ENCODE results near the gene ERAP2. TPM values are rescaled to one million over a fixed set of nuclear protein-coding genes. Genes with fewer than 3 reads are reported as not detected.

ERAP2 gene
- polyA plus RNA-seq, 1 donor from 2014 or later = not detected

DNA sequence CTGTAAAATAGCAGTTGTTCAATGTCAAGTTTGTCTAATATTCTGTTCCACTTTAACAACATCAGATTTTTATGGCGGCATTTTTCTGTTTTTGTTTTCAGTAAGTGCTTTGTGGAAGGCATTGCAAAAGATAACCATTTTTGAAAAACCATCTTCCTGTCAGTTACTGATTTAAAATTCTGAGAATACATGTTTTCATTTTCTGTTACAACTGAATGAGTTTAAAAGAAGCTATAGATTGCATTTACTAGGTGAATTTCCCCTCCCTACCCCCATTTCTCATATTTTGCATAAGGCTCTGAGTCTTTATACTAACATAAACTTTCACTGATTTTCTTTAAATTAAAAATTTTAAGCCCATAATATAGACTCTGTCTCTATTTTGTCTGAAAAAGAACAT is 4.6 kb upstream of the ERAP2 start:
- no peaks in the 10 kb centered on the region for H3K9me2 ChIP-seq (ENCODE audit: insufficient read depth, low read length)
- no peak overlapping the region for H2AFZ ChIP-seq (ENCODE audit: low read depth, low read length)
- no peak overlapping the region for H3K4me2 ChIP-seq (ENCODE audit: low read length)
- no peaks in the 10 kb centered on the region for H3K36me3 ChIP-seq (ENCODE audit: insufficient read depth, low read length)
- H3K27ac ChIP-seq (ENCODE audit: low read length) = no peak overlapping the region
- H4K20me1 ChIP-seq (ENCODE audit: insufficient read depth) = no peaks in the 10 kb centered on the region
- H3K4me3 ChIP-seq (ENCODE audit: low read length) = no peak overlapping the region
- no peak for TF ChIP-seq TAF1 (IDR thresholded peaks at IDR 0.05; ENCODE audit: low read depth)
- TF ChIP-seq POLR2AphosphoS5 (IDR thresholded peaks at IDR 0.05) = no peak
- TF ChIP-seq, protein P1, sequence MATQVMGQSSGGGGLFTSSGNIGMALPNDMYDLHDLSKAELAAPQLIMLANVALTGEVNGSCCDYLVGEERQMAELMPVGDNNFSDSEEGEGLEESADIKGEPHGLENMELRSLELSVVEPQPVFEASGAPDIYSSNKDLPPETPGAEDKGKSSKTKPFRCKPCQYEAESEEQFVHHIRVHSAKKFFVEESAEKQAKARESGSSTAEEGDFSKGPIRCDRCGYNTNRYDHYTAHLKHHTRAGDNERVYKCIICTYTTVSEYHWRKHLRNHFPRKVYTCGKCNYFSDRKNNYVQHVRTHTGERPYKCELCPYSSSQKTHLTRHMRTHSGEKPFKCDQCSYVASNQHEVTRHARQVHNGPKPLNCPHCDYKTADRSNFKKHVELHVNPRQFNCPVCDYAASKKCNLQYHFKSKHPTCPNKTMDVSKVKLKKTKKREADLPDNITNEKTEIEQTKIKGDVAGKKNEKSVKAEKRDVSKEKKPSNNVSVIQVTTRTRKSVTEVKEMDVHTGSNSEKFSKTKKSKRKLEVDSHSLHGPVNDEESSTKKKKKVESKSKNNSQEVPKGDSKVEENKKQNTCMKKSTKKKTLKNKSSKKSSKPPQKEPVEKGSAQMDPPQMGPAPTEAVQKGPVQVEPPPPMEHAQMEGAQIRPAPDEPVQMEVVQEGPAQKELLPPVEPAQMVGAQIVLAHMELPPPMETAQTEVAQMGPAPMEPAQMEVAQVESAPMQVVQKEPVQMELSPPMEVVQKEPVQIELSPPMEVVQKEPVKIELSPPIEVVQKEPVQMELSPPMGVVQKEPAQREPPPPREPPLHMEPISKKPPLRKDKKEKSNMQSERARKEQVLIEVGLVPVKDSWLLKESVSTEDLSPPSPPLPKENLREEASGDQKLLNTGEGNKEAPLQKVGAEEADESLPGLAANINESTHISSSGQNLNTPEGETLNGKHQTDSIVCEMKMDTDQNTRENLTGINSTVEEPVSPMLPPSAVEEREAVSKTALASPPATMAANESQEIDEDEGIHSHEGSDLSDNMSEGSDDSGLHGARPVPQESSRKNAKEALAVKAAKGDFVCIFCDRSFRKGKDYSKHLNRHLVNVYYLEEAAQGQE (IDR thresholded peaks at IDR 0.05; ENCODE audit: borderline replicate concordance) = no peak
- no peak for TF ChIP-seq EZH2 (IDR thresholded peaks at IDR 0.05; ENCODE audit: borderline replicate concordance, insufficient read depth, low read length, poor library complexity, severe bottlenecking)
- TF ChIP-seq EP300 (conservative IDR thresholded peaks at IDR 0.05; ENCODE audit: poor library complexity, severe bottlenecking) = no peak
- TF ChIP-seq MXI1 (conservative IDR thresholded peaks at IDR 0.05; ENCODE audit: poor library complexity, severe bottlenecking) = no peak
- TF ChIP-seq, protein P2, sequence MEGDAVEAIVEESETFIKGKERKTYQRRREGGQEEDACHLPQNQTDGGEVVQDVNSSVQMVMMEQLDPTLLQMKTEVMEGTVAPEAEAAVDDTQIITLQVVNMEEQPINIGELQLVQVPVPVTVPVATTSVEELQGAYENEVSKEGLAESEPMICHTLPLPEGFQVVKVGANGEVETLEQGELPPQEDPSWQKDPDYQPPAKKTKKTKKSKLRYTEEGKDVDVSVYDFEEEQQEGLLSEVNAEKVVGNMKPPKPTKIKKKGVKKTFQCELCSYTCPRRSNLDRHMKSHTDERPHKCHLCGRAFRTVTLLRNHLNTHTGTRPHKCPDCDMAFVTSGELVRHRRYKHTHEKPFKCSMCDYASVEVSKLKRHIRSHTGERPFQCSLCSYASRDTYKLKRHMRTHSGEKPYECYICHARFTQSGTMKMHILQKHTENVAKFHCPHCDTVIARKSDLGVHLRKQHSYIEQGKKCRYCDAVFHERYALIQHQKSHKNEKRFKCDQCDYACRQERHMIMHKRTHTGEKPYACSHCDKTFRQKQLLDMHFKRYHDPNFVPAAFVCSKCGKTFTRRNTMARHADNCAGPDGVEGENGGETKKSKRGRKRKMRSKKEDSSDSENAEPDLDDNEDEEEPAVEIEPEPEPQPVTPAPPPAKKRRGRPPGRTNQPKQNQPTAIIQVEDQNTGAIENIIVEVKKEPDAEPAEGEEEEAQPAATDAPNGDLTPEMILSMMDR (IDR thresholded peaks at IDR 0.05; ENCODE audit: poor library complexity, severe bottlenecking) = no peak
- TF ChIP-seq SMC3 (conservative IDR thresholded peaks at IDR 0.05; ENCODE audit: poor library complexity) = no peak
- no peak for TF ChIP-seq RAD21 (conservative IDR thresholded peaks at IDR 0.05)
- H3K79me2 ChIP-seq (replicated peaks; ENCODE audit: insufficient read depth, low read length) = no peaks in the 10 kb centered on the region
- no peaks in the 10 kb centered on the region for H3K9me3 ChIP-seq (ENCODE audit: low read length)
- H3F3A ChIP-seq (ENCODE audit: insufficient read depth, low read length, poor library complexity, severe bottlenecking) = no peaks in the 10 kb centered on the region
- no peak overlapping the region for H3K9ac ChIP-seq (ENCODE audit: low read length)
- no peaks in the 10 kb centered on the region for H3K27me3 ChIP-seq (ENCODE audit: insufficient read depth, low read depth, low read length)

- Histone ChIP-seq H2AFZ (ENCODE audit: low read depth, low read length) (no peak overlapping the region), H3K9me2 (ENCODE audit: insufficient read depth, low read length) (no peaks in the 10 kb centered on the region)
Measured at GRCh38 chr5:96873449-96873848, 2.9 kb upstream of the ERAP2 start.

More at GRCh38 chr5:96873449-96873848, 2.9 kb upstream of the ERAP2 start:
- Histone ChIP-seq H3K79me2 (replicated peaks; ENCODE audit: insufficient read depth, low read length) (no peaks in the 10 kb centered on the region), H3F3A (ENCODE audit: insufficient read depth, low read length, poor library complexity, severe bottlenecking) (no peaks in the 10 kb centered on the region), H3K4me2 (ENCODE audit: low read length) (no peak overlapping the region), H3K9me3 (ENCODE audit: low read length) (no peaks in the 10 kb centered on the region), H3K27me3 (ENCODE audit: insufficient read depth, low read depth, low read length) (no peaks in the 10 kb centered on the region), H3K9ac (ENCODE audit: low read length) (no peak overlapping the region), H3K36me3 (ENCODE audit: insufficient read depth, low read length) (no peaks in the 10 kb centered on the region), H3K27ac (ENCODE audit: low read length) (no peak overlapping the region), H3K4me3 (ENCODE audit: low read length) (no peak overlapping the region), H4K20me1 (ENCODE audit: insufficient read depth) (no peaks in the 10 kb centered on the region)
- TF ChIP-seq MXI1 (conservative IDR thresholded peaks at IDR 0.05; ENCODE audit: poor library complexity, severe bottlenecking) = no peak
- TF ChIP-seq, protein P2 (IDR thresholded peaks at IDR 0.05; ENCODE audit: poor library complexity, severe bottlenecking) = no peak
- TF ChIP-seq SMC3 (conservative IDR thresholded peaks at IDR 0.05; ENCODE audit: poor library complexity) = no peak
- TF ChIP-seq TAF1 (IDR thresholded peaks at IDR 0.05; ENCODE audit: low read depth) = no peak
- TF ChIP-seq EZH2 (IDR thresholded peaks at IDR 0.05; ENCODE audit: borderline replicate concordance, insufficient read depth, low read length, poor library complexity, severe bottlenecking) = no peak
- no peak for TF ChIP-seq RAD21 (conservative IDR thresholded peaks at IDR 0.05)
- TF ChIP-seq EP300 (conservative IDR thresholded peaks at IDR 0.05; ENCODE audit: poor library complexity, severe bottlenecking) = no peak
- no peak for TF ChIP-seq POLR2AphosphoS5 (IDR thresholded peaks at IDR 0.05)
- TF ChIP-seq, protein P1 (IDR thresholded peaks at IDR 0.05; ENCODE audit: borderline replicate concordance) = no peak
